Measurements from ENCODE around the gene DYSF. TPM values are rescaled to one million over a fixed set of nuclear protein-coding genes. Genes with fewer than 3 reads are reported as not detected.

Gene DYSF
- total and polyA plus RNA-seq, 2 donors (not counting 1 experiment from before 2014, with no cell fraction given): 0.17 to 0.43 TPM

DNA sequence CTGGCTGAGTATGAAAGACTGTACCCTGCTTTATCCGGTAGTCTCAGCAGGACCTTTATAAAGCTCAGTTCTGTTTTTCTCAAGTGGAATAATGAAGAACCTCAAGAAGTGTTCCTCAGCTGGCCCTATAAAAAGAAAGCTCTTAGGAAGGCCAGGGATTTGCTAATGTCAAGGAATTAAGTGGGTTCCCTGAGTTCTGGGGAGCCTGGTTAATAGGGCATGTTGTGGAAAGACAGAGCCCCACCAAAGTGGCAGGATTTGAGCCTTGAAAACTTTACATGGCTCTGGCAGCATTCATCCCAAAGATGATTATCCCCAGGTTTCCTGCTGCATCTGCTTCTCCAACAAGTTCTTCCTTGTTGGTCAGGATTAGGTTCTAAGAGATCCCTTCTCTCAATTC lies 6.9 kb upstream of the DYSF start:
- CTCF ChIA-PET: no interaction called here
- TF ChIP-seq EZH2 (IDR thresholded peaks at IDR 0.05; ENCODE audit: borderline replicate concordance, insufficient read depth, low read depth, low read length, poor library complexity, severe bottlenecking) (no peak), CTCF (IDR thresholded peaks at IDR 0.05) (no peak)
- H3K79me2 ChIP-seq (ENCODE audit: control insufficient read depth, insufficient read depth, low read length): no peaks in the 10 kb centered on the region

DNA sequence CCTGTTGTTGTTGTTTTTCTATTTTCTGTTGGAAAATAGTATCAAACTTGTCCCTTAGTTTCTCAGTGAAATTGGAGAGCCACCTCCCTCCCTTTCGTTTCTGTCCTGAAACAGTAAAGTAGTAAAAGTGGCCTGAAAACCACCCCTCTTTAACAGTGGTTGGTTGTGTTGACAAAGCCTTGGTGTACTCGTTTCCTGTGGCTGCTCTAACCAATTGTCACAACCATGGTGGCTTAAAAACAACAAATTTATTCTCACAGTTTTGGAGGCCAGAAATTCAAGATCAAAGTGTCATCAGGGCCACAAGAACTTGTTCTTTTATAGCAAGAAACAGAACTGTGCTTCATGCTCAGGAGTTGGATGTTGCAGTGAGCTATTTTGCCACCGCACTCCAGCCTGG lies 4.0 kb upstream of the DYSF start:
- WGBS (ENCODE audit: insufficient coverage): no CpG with 5 or more reads among the region's 3 CpGs
- Histone ChIP-seq H3K79me2 (ENCODE audit: control insufficient read depth, insufficient read depth, low read length) (no peaks in the 10 kb centered on the region), H3K9me3 (ENCODE audit: control extremely low read depth in 1 of 3, control insufficient read depth in 2 of 3, insufficient read depth in 1 of 3, low read length in 2 of 3) (peaks cover 0 to 2% (median 0%) of the 10 kb centered on the region in 3 donors), H3K4me3 (ENCODE audit: control extremely low read depth in 1 of 5, extremely low read depth in 1 of 5, insufficient read depth in 1 of 5, low read depth in 2 of 5, low read length in 4 of 5) (no peak overlapping the region), H2AFZ (ENCODE audit: insufficient read depth, low read depth, low read length, poor library complexity, severe bottlenecking) (no peak overlapping the region), H3K36me3 (replicated peaks in 1 of 2; ENCODE audit: control extremely low read depth in 1 of 2, control insufficient read depth in 1 of 2, extremely low read depth in 1 of 2, insufficient read depth in 2 of 2, low read length in 1 of 2) (no peaks in the 10 kb centered on the region), H4K20me1 (ENCODE audit: control insufficient read depth, insufficient read depth, low read length, poor library complexity, severe bottlenecking) (no peaks in the 10 kb centered on the region), H3K27ac (ENCODE audit: low read length in 2 of 2) (no peak overlapping the region), H3K27me3 (replicated peaks in 1 of 4; ENCODE audit: control extremely low read depth in 1 of 4, control insufficient read depth in 3 of 4, insufficient read depth in 4 of 4, low read length in 3 of 4) (peaks cover 0 to 22% (median 12%) of the 10 kb centered on the region in 4 experiments), H3K9ac (ENCODE audit: low read length) (no peak overlapping the region), H3K4me1 (ENCODE audit: control insufficient read depth in 2 of 2, insufficient read depth in 2 of 2, low read length in 2 of 2) (peaks cover 22 to 23% of the 10 kb centered on the region in 2 donors), H3K4me2 (replicated peaks; ENCODE audit: low read depth, low read length, poor library complexity, severe bottlenecking) (no peak overlapping the region)
- ChIA-PET CTCF (interaction anchor here (2.1 kb wide), 1 partner anchor 149 kb away, joined by 5 read pairs; no protein-coding TSS in a partner anchor), POLR2A (no interaction called here)
- DNase-seq: no peak
- no peak overlapping the region for H3K27ac Mint-ChIP-seq
- intact Hi-C loops (cut with micrococcal nuclease): no loop called here
- H3K4me1 Mint-ChIP-seq: peaks cover 17% of the 10 kb centered on the region
- TF ChIP-seq EZH2 (IDR thresholded peaks at IDR 0.05; ENCODE audit: borderline replicate concordance, insufficient read depth, low read depth, low read length, poor library complexity, severe bottlenecking): no peak
- no peak for ATAC-seq (ENCODE audit: low read depth)
- H3K9me3 Mint-ChIP-seq (ENCODE audit: insufficient read depth): no peaks in the 10 kb centered on the region
- H3K4me3 Mint-ChIP-seq: no peak overlapping the region
- peaks cover 22% of the 10 kb centered on the region for H3K27me3 Mint-ChIP-seq

More for the DNA sequence above, 6.9 kb upstream of the DYSF start:
- no peaks in the 10 kb centered on the region for H4K20me1 ChIP-seq (ENCODE audit: control insufficient read depth, insufficient read depth, low read length, poor library complexity, severe bottlenecking)
- H2AFZ ChIP-seq (ENCODE audit: insufficient read depth, low read depth, low read length, poor library complexity, severe bottlenecking): no peak overlapping the region
- H3K9me3 Mint-ChIP-seq (ENCODE audit: insufficient read depth): no peaks in the 10 kb centered on the region
- H3K27ac Mint-ChIP-seq: no peak overlapping the region
- intact Hi-C loops (cut with micrococcal nuclease): no loop called here
- H3K27me3 ChIP-seq (replicated peaks in 1 of 4; ENCODE audit: control extremely low read depth in 1 of 4, control insufficient read depth in 3 of 4, insufficient read depth in 4 of 4, low read length in 3 of 4): peaks cover 0 to 2% (median 0%) of the 10 kb centered on the region in 4 experiments
- no peaks in the 10 kb centered on the region for H3K4me1 ChIP-seq (ENCODE audit: control insufficient read depth in 2 of 2, insufficient read depth in 2 of 2, low read length in 2 of 2)
- H3K4me3 ChIP-seq (ENCODE audit: control extremely low read depth in 1 of 5, extremely low read depth in 1 of 5, insufficient read depth in 1 of 5, low read depth in 2 of 5, low read length in 4 of 5): no peak overlapping the region
- DNase-seq: no peak
- WGBS (ENCODE audit: insufficient coverage): 100% methylated on average over 1 of the region's 1 CpG
- H3K27ac ChIP-seq (ENCODE audit: low read length in 2 of 2): no peak overlapping the region
- ATAC-seq (ENCODE audit: low read depth): no peak
- H3K4me2 ChIP-seq (replicated peaks; ENCODE audit: low read depth, low read length, poor library complexity, severe bottlenecking): no peak overlapping the region
- peaks cover 6% of the 10 kb centered on the region for H3K27me3 Mint-ChIP-seq
- no peak overlapping the region for H3K4me3 Mint-ChIP-seq
- H3K9ac ChIP-seq (ENCODE audit: low read length): no peak overlapping the region
- no peaks in the 10 kb centered on the region for H3K4me1 Mint-ChIP-seq
- no peaks in the 10 kb centered on the region for H3K36me3 ChIP-seq (replicated peaks in 1 of 2; ENCODE audit: control extremely low read depth in 1 of 2, control insufficient read depth in 1 of 2, extremely low read depth in 1 of 2, insufficient read depth in 2 of 2, low read length in 1 of 2)
- POLR2A ChIA-PET: no interaction called here
- H3K9me3 ChIP-seq (ENCODE audit: control extremely low read depth in 1 of 3, control insufficient read depth in 2 of 3, insufficient read depth in 1 of 3, low read length in 2 of 3): no peaks in the 10 kb centered on the region

Data from B cell (primary cell).